Activated effector memory CD4-positive, alpha-beta T cell treated with anti-CD3 and anti-CD28 coated beads, Interleukin-2, amount 50 U/mL, for 16 hours (primary cell): Measurements from ENCODE around the gene PCDHGA8.

Experiments used
- DNase-seq: peaks from one replicate; pipeline ENCODE4 v3.0.0-alpha.2; 2020

The PCDHGA8 gene

GRCh38 chr5:141437221-141437620, 44.8 kb downstream of the PCDHGA8 start:
- no peak for DNase-seq

GRCh38 chr5:141439411-141440141, 47.1 kb downstream of the PCDHGA8 start:
- no peak for DNase-seq

GRCh38 chr5:141440341-141440740, 47.9 kb downstream of the PCDHGA8 start:
- DNase-seq: no peak

- no peak for DNase-seq
These were observed 49.2 kb downstream of the PCDHGA8 start for GRCh38 chr5:141441571-141442170.
